Activated CD4-positive, CD25-positive, alpha-beta regulatory T cell treated with anti-CD3 and anti-CD28 coated beads, Interleukin-2, amount 50 U/mL, for 24 hours (primary cell): ENCODE data around the gene RNF166.

Source experiments
- ATAC-seq, 2 donors: fragments of 150-1000 bp; cut with Tn5 transposase; one replicate each; pipeline ENCODE4 v1.10.0; 2021; ENCODE audit warnings: mild to moderate bottlenecking in 1 of 2, moderate library complexity in 1 of 2

Gene RNF166

DNA sequence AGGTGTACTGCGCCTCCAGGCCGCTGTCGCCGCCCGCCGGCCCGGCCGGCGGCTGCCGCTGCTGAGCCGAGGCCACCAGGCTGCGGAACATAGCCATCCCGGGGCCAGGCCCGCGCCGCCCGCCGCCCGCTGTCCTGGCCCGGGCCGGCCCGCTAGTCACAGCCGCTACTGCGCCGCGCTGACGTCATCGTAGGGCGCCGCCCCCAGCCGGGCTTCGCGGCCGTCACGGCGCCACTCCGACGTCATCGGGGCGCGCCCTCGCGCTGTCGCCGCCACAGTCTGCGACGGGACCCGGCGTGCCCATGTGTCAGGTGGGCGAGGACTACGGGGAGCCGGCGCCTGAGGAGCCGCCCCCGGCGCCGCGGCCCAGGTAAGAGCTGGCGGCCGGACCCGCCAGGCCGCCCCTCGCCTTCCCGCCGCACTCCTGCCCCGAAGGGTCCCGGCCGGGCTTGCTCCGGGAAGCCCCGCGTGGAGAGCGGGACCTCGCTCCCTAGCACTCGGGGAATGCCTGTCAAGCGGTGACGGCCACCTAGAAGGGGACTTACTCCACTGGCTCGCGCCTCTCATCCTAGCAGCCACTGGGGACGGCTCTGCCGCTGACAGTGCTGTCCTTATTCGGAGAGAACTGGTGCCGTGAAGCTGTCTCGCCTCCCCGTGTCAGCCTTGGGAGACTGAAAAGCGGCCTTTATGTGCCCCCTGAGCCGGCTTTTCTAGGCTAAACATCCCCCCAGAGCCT is at the start of gene RNF166, which contains the start of gene CTU2:
RNF166 (minus strand) TSS at position 180 of the 736 bp plus-strand sequence; CDS start at position 97, 83 bp downstream.
CTU2 (plus strand) TSS at position 275 of the 736 bp plus-strand sequence; CDS start at position 303, 28 bp downstream.
- ATAC-seq = peak; percentile 78 to 86

GRCh38 chr16:88754912-88755744 is 48.9 kb upstream of the RNF166 start:
- ATAC-seq = no peak

DNA sequence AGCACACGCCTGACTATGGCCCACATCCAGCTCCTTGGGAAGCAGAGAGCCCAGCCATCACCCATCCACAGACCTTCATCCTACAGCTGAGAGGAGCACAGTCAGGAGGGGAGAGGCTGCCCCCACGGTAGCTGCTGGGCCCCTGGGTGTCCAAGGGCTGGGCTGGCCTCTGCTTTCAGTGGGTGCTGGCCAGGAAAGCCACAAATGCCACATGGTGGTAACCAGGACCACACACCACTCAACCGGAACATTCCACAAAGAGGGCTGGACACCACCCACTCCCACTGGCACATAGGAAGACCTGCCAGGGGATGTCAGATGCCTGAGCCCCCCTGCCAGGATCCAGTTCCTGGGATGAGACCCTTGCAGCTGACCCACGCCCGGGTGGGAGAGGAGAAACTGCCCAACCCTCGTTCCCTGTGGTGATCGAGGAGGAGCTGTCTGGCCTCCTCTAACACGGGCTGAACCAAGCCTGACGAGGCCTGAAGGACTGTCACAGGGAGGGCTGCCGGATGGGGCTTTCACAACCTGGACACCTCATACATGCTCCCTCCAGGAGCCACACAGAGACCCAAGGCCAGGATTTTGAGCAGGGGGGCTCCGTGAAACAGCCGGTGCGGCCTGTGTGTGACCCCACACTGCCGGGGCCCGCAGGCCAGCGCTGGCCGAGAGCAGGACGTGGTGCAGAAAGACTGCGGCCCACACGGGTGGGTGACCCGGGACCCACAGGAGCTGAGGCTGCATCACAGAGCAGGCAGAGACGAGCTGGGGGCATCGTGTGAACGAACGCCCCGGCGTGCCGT is 48.1 kb upstream of the RNF166 start:
- ATAC-seq = no peak

GRCh38 chr16:88753602-88754001 is 47.4 kb upstream of the RNF166 start:
- ATAC-seq = no peak

DNA sequence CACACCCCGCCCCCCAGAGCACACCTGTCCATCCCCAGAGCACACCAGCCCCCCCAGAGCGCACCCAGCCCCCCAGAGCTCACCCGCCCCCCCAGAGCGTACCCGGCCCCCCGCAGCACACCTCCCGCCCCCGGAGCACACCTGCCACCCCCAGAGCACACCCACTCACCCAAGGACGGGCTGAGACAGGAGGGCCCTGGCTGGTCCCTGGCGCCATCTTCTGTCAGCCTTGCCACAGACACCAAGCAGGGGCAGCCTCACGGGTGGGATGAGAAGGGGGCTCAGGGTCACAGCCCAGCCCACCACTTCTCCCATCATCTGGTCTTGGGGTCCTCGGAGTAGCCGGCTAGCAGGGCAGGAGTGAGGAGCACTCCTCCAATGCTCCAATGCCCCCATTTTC is 47.0 kb upstream of the RNF166 start:
- ATAC-seq = no peak

DNA sequence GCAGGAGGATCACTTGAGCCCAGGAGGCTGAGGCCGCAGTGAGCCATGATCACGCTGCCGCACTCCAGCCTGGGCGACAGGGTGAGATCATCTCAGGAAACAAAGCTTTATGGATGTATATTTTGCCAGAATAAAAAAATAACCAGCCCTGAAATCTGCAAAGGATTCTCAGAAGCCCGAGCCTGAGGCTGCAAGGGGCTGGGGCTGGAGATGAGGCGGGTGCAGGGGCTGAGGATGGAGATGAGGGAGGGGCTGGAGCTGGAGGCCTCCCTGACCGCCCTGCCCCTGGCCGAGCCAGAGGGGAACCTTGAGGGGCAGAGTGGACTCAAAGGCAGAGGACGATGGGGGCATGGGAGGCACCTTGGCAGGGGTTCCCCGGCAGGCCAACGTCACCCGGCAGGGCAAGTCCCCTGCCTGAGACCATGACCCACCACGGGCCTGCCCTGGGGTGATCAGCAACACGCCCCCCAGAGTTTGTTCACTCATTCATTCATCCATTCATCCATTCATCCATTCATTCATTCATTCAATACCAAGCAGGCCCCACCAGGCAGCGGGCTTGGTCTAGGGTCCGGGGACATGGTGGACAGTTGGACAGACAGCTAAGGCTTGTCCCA is 46.3 kb upstream of the RNF166 start:
- no peak for ATAC-seq

DNA sequence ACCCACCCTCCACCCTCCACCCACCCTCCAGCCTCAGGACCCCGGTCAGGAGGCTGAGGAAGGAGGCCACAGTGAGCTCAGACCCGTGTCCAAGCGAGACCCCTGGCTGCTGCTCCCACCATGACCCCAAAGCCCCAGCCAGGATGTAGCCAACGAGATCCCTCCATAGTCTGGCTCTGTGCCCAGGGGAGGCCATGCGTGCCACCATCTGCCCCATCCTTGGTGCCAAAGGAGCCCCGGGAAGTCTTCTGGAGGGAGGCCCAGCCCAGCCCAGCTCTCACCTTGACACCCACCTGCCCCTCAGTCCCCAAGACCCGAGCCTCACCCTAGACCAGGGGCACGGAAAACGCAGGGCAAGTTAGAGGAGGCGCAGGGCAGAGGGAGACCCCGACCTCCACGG is 44.6 kb upstream of the RNF166 start:
- ATAC-seq = no peak

DNA sequence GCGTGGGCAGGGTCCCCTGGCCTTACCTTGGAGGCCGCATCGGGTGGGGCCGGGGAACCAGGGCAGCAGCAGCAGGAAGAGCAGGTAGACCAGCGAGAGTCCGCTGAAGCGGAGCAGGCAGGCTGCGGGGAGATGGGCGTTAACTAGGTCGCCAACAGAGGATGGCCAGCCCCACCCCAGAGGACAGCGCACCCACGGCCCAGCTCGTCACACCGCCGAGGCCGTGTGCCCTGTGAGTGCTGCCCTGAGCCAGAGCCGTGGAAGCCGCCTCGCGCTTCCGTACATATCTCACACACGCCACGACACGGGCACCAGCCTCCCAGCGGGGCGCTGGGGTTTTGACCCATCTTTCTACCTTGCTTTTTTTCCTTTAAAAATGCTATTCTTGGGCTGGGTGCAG is 43.1 kb upstream of the RNF166 start:
- no peak for ATAC-seq

GRCh38 chr16:88748364-88748763 is 42.2 kb upstream of the RNF166 start:
- no peak for ATAC-seq

GRCh38 chr16:88747588-88748301 is 41.5 kb upstream of the RNF166 start:
- peak in 1 of 2 donors; percentile 36 for ATAC-seq

DNA sequence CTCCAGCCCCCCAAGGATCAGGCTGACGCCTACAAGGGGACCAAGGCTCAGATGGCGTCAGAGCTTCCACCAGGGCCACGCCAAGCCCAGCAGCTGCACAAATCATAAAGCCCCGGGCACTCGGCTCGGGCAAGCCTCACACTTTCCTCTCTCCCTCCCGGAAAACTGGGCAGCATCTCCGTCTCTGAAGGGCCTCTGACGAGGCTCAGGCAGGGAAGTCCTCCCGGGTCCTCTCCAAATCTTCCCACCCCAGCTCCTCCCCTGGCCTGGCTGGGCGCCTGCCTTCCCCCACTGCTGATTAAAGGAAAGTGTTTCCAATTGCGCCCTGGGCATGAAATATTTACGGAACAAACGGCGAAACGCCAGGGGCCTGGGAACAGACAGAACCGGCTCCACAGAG is 40.3 kb upstream of the RNF166 start:
- no peak for ATAC-seq

- ATAC-seq = no peak
These were observed 38.6 kb upstream of the RNF166 start for GRCh38 chr16:88744577-88745521.

- peak; percentile 54 to 57 for ATAC-seq
These were observed 37.7 kb upstream of the RNF166 start for GRCh38 chr16:88743693-88744576.

- ATAC-seq = no peak
These were observed 36.8 kb upstream of the RNF166 start for GRCh38 chr16:88742896-88743605.

DNA sequence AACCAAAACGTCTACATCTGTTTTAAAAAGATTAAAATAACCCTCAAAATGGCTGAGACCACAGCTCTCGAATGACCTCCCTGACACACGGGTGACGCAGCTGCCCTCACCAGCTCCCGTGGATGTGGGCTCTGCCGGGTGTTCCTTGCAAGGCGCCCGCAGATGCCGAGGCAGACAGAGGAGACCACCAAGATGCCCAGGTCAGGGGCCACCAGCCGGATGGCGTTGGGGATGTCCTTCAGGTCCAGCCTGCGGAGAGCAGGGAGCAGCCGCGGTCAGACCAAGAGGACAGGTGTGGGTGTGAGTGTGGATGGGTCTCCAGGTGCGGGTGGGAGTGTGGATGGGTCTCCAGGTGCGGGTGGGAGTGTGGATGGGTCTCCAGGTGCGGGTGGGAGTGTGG is 35.2 kb upstream of the RNF166 start:
- ATAC-seq = no peak

DNA sequence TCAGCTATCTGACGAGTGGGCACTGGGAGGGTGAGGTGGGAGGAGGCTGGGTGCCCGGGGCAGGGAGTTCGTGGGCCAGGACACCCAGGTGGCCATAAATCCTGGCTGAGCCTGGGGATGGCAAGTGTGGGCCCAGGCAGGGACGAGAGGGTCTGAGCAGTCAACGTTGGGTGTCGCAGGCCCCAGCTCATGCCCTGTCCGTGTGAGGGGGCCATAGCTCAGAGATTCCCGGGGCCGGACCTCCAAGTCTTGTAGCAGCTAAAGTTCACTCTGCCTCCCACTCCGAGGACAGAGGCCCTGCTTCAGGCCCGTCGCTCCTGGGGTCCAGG is 34.5 kb upstream of the RNF166 start:
- no peak for ATAC-seq

DNA sequence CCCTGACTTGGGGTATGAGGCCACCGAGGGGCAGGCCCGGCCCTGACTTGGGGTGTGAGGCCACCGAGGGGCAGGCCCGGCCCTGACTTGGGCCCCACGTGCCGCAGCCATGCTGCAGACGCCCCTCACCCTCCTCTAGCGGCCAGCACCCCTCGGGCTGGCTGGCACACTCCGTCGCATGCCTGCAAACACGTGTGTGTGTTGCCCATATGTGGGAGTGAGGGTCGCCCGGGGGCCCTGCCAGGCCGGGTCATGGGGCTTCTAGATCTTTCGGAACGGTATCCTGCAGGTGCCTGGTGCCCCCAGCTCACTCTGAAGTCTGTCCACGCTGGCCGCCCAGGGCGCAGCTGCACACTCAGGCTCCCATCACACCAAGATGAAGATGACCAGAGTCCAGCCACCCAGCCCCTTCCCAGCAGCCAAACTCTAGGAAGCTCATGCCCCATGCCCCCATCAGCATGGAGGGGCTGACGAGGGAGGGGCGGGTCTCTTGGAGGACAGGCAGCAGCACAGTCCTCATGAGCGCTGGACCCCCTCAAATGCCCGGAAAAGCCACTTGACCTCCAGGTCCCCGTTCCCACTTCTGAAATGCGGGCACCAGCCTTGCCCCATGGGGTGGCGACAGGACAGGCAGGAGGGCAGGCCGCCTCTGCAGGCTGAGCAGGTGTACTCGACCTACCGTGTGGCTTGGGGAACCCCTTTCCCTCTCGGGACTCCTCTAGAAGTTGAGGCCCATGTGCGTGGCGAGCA is 33.9 kb upstream of the RNF166 start:
- no peak for ATAC-seq
